HepG2 (cell line): ENCODE results near the gene AMZ1. TPM values are rescaled to one million over a fixed set of nuclear protein-coding genes. Genes with fewer than 3 reads are reported as not detected.

Source experiments
- ARID2 ChIP-seq: sonication (generic); formaldehyde crosslinking; IDR thresholded peaks from 2 replicates; pipeline ENCODE4 v1.8.1; 2022; ENCODE audit warnings: mild to moderate bottlenecking, missing genetic modification reagents, borderline replicate concordance
- KDM5A ChIP-seq: fragments of 200-600 bp; sonication (generic); IDR thresholded peaks from 2 replicates; pipeline ENCODE4 v1.7.0; 2018; ENCODE audit warnings: antibody characterized with exemption, mild to moderate bottlenecking, low read length, borderline replicate concordance
- MXI1 ChIP-seq: IDR thresholded peaks from 3 replicates; pipeline ENCODE4 v1.6.1; 2012; ENCODE audit warnings: low read depth, low read length, inconsistent platforms, borderline replicate concordance
- PHF20 ChIP-seq: sonication (generic); formaldehyde crosslinking; IDR thresholded peaks from 2 replicates; pipeline ENCODE4 v1.5.0; 2020; ENCODE audit warnings: mild to moderate bottlenecking, missing genetic modification reagents
- ZBTB8A ChIP-seq: sonication (generic); formaldehyde crosslinking; IDR thresholded peaks from 2 replicates; pipeline ENCODE4 v1.4.0; 2020; ENCODE audit warnings: mild to moderate bottlenecking, low read depth, missing genetic modification reagents, borderline replicate concordance
- ZKSCAN5 ChIP-seq: sonication (generic); formaldehyde crosslinking; IDR thresholded peaks from 2 replicates; pipeline ENCODE4 v1.5.1; 2020; ENCODE audit warnings: mild to moderate bottlenecking, missing genetic modification reagents
- ZNF12 ChIP-seq: sonication (generic); formaldehyde crosslinking; IDR thresholded peaks from 2 replicates; pipeline ENCODE4 v1.5.0; 2020; ENCODE audit warnings: missing genetic modification reagents
- ZNF33B ChIP-seq: sonication (generic); formaldehyde crosslinking; IDR thresholded peaks from 2 replicates; pipeline ENCODE4 v1.5.1; 2020; ENCODE audit warnings: mild to moderate bottlenecking, missing genetic modification reagents
- polyA plus RNA-seq, 8 experiments: library from polyadenylated mRNA; depleted of rRNA in 3 of 8; stranded (reverse) in 7 of 8; unstranded in 1 of 8; fragments of >200 nt; fragmentation: Illumina TruSeq in 4 of 8; extraction: Trizol in 4 of 8; gene quantifications; 2 replicates each; pipeline versions ENCODE4 v1.2.1 to v1.2.3, GENCODE V29; 2011 to 2016; ENCODE audit warnings: low read depth in 4 of 8, missing spikeins in 1 of 8, mixed read lengths in 1 of 8; ENCODE audit not compliant: insufficient read depth in 1 of 8
- total RNA-seq, 5 experiments: library from RNA; depleted of rRNA; stranded (reverse); fragments of >200 nt; fragmentation: Illumina TruSeq; extraction: Trizol; gene quantifications; 2 replicates each; pipeline ENCODE4 v1.2.3, GENCODE V29; 2016; ENCODE audit warnings: low read depth in 1 of 5
- TF ChIP-seq, protein P1 (sequence below): sonication (generic); formaldehyde crosslinking; IDR thresholded peaks from 2 replicates; pipeline ENCODE4 v1.4.0; 2020; ENCODE audit warnings: missing genetic modification reagents, borderline replicate concordance
- TF ChIP-seq, protein P2 (sequence below): sonication (generic); formaldehyde crosslinking; IDR thresholded peaks from 2 replicates; pipeline ENCODE4 v1.4.0; 2020; ENCODE audit warnings: mild to moderate bottlenecking, missing genetic modification reagents
- TF ChIP-seq, protein P3 (sequence below): sonication (generic); formaldehyde crosslinking; IDR thresholded peaks from 2 replicates; pipeline ENCODE4 v1.8.0; 2023; ENCODE audit warnings: mild to moderate bottlenecking, missing genetic modification reagents

Gene AMZ1
- total and polyA plus RNA-seq, 2 of the 13 experiments (the other 11 are each of a cell fraction or from before 2014, with no cell fraction given), result 0.03 TPM; not detected in 1

DNA sequence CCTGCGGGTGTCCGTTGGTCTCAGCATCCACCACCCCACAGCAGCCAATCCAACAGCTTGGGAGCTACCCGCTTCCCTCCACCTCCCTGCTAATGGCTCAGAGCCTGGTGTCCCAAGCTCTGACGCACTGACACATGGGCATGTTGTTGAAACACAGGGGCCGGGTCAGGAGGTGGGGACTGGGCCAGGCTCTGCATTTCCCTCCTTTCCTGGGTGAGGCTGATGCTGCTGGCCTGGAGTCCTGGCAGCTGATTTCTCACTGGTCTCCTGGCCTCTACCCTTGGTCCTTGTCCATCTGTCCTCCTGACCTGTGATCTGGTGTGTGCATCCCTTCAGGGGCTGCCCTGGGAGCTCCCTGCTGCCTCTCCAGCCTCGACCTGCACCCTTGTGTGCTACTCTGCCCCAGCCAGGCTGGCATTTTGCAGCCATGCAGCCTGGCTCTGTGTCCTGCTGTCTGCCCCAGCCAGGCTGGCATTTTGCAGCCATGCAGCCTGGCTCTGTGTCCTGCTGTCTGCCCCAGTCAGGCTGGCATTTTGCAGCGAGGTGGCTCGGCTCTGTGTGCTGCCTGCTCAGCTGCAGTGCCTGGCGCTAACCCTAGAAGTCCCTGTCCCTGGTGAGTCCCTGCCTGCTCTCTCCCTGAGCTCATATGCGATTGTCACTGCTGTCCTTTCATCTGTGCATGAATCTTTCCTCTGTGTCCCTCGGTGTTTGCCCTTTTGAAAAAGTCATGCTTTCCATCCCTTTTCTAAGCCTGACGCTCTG, 14.0 kb downstream of the AMZ1 start (continued):
- TF ChIP-seq, protein P1, sequence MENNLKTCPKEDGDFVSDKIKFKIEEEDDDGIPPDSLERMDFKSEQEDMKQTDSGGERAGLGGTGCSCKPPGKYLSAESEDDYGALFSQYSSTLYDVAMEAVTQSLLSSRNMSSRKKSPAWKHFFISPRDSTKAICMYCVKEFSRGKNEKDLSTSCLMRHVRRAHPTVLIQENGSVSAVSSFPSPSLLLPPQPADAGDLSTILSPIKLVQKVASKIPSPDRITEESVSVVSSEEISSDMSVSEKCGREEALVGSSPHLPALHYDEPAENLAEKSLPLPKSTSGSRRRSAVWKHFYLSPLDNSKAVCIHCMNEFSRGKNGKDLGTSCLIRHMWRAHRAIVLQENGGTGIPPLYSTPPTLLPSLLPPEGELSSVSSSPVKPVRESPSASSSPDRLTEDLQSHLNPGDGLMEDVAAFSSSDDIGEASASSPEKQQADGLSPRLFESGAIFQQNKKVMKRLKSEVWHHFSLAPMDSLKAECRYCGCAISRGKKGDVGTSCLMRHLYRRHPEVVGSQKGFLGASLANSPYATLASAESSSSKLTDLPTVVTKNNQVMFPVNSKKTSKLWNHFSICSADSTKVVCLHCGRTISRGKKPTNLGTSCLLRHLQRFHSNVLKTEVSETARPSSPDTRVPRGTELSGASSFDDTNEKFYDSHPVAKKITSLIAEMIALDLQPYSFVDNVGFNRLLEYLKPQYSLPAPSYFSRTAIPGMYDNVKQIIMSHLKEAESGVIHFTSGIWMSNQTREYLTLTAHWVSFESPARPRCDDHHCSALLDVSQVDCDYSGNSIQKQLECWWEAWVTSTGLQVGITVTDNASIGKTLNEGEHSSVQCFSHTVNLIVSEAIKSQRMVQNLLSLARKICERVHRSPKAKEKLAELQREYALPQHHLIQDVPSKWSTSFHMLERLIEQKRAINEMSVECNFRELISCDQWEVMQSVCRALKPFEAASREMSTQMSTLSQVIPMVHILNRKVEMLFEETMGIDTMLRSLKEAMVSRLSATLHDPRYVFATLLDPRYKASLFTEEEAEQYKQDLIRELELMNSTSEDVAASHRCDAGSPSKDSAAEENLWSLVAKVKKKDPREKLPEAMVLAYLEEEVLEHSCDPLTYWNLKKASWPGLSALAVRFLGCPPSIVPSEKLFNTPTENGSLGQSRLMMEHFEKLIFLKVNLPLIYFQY, result no peak
- TF ChIP-seq ZBTB8A (CRISPR knock-in tag), result no peak
- no peak for TF ChIP-seq KDM5A
- TF ChIP-seq ZKSCAN5 (CRISPR knock-in tag), result no peak
- TF ChIP-seq, protein P2, sequence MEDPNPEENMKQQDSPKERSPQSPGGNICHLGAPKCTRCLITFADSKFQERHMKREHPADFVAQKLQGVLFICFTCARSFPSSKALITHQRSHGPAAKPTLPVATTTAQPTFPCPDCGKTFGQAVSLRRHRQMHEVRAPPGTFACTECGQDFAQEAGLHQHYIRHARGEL, result no peak
- no peak for TF ChIP-seq MXI1
- TF ChIP-seq ZNF12 (CRISPR knock-in tag), result no peak
- no peak for TF ChIP-seq PHF20
- no peak for TF ChIP-seq ZNF33B (CRISPR knock-in tag)
- TF ChIP-seq, protein P3, sequence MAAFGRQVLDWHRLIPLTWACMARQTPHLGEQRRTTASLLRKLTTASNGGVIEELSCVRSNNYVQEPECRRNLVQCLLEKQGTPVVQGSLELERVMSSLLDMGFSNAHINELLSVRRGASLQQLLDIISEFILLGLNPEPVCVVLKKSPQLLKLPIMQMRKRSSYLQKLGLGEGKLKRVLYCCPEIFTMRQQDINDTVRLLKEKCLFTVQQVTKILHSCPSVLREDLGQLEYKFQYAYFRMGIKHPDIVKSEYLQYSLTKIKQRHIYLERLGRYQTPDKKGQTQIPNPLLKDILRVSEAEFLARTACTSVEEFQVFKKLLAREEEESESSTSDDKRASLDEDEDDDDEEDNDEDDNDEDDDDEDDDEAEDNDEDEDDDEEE (CRISPR knock-in tag), result no peak
- no peak for TF ChIP-seq ARID2 (CRISPR knock-in tag)
